Stimulated activated memory B cell treated with anti-CD40 and anti-IgM and Interleukin-4, amounts not matched to agents 10 μg/mL and 1 μg/mL and 100 μg/mL, for 72 hours (primary cell): ENCODE results near the gene SHMT2.
A peak's percentile ranks its signal among the peaks of the same experiment; 100 is the strongest.

ENCODE experiments used
- ATAC-seq: fragments of 150-1000 bp; cut with Tn5 transposase; 2 replicates; pipeline ENCODE4 v1.10.0; 2021
- H3K27ac Mint-ChIP-seq: one replicate; pipeline ENCODE4 v1.8.0; 2022; ENCODE audit warnings: mild to moderate bottlenecking, mixed read lengths
- H3K27me3 Mint-ChIP-seq: one replicate; pipeline ENCODE4 v1.8.0; 2022; ENCODE audit warnings: mixed read lengths
- H3K36me3 Mint-ChIP-seq: one replicate; pipeline ENCODE4 v1.8.0; 2022; ENCODE audit warnings: mixed read lengths
- H3K4me1 Mint-ChIP-seq: one replicate; pipeline ENCODE4 v1.8.0; 2022; ENCODE audit warnings: mixed read lengths
- H3K4me3 Mint-ChIP-seq: one replicate; pipeline ENCODE4 v1.8.0; 2022; ENCODE audit warnings: mild to moderate bottlenecking, moderate library complexity, mixed read lengths
- H3K9me3 Mint-ChIP-seq: one replicate; pipeline ENCODE4 v1.8.0; 2022; ENCODE audit warnings: mixed read lengths

Gene SHMT2

DNA sequence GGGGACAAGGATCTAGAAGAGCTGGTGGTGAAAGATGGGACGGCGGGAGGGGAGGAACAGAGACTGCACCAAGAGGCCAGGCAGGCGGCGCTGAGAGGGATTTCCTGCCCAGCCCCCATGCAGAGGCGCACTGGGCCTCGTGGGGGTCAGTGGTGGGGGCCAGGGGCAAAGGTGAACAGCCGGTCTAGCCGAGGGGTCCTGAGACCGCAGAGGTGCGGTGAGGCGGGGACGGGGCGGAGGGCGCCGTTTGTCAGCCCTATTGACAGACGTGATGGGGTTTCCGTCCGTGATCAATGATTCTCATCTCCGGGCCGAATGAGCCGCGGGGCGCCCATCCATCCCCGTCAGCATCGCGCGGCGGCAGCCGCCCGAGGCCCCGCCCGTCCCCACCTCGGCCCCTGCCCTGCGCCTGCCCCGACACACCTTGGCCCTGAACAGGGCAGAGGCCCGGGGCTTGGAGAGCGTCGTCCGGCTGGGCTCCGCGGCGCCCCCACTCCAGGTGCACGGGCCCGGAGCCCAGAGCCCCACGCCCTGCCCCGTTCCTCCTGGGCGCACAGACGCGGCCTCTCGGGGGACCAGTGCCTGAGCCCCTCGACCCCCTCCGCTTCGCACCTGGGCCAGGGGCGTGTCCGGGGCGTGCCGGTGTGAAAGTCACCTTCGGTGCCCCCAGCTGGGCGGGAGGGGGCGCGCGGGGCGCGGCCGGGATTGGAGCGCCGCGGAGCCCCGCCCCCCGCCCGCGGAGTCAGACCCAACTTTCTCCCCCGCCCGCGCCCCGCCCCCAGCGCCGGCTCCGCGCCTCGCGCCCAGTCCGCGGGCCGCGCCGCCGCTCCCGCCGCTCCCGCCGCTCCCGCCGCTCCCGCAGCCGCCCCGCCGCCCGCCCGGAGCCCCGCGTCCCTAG lies 13.2 kb upstream of the SHMT2 start, which contains the start of gene NXPH4:
Gene NXPH4, plus strand, starts transcription at position 781 of the 898 bp plus-strand sequence. CDS start 176 bp downstream, outside the sequence.
- H3K36me3 Mint-ChIP-seq = no peaks in the 10 kb centered on the region
- H3K27me3 Mint-ChIP-seq = peaks cover 70% of the 10 kb centered on the region
- H3K27ac Mint-ChIP-seq = peak within 1 kb of the TSS; percentile 69
- H3K4me1 Mint-ChIP-seq = peaks cover 69% of the 10 kb centered on the region
- H3K4me3 Mint-ChIP-seq = peak within 1 kb of the TSS; percentile 84
- no peaks in the 10 kb centered on the region for H3K9me3 Mint-ChIP-seq
- ATAC-seq = peak; percentile 63

DNA sequence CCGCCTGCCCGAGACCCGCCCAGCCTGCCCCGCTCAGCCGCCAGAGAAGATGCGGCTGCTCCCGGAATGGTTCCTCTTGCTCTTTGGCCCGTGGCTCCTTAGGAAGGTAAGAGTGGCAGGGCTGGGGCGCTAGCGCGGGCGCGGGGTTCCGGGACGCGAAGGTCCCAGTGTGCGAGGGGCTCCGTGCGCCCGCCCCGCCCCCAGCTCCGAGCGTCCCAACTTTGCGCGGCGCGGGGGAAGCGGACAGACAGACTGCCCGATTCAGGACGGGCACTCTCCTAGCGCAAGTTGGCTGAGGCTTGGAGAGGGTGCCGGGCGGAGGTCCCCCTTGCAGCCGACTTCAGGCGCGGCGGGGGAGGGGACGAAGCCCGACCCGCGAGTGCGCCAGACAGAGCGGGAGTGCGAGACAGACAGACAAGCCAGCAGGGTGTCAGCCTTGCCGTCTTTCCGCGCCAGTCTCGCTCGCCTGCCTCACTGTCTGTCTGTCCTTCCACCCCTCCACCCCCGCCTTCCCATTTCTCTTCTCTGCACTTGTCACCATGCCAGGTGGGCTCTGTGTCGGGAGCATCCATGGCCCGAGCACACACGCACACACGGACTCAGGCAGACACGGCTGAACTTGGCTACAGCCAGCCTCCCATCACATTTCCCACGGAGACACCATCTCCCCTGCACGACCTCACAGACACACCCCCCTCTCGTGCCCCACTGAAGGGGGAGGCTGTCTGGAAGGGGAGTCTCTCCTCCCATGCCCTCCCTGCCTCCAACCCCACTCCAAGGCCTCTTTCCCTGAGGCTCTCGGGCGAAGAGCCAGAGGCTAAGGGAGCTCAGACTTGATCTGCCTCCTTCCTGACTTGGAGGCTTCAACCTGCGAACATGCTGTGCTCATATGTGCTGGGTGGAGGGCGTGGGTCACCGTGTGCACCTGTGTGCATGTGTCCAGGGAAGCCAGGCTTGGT lies 12.3 kb upstream of the SHMT2 start:
- no peak for ATAC-seq
- H3K4me3 Mint-ChIP-seq = peak overlapping the region; percentile 84
- no peak overlapping the region for H3K27ac Mint-ChIP-seq
- H3K4me1 Mint-ChIP-seq = peaks cover 78% of the 10 kb centered on the region
- no peaks in the 10 kb centered on the region for H3K36me3 Mint-ChIP-seq
- no peaks in the 10 kb centered on the region for H3K9me3 Mint-ChIP-seq
- H3K27me3 Mint-ChIP-seq = peaks cover 79% of the 10 kb centered on the region

DNA sequence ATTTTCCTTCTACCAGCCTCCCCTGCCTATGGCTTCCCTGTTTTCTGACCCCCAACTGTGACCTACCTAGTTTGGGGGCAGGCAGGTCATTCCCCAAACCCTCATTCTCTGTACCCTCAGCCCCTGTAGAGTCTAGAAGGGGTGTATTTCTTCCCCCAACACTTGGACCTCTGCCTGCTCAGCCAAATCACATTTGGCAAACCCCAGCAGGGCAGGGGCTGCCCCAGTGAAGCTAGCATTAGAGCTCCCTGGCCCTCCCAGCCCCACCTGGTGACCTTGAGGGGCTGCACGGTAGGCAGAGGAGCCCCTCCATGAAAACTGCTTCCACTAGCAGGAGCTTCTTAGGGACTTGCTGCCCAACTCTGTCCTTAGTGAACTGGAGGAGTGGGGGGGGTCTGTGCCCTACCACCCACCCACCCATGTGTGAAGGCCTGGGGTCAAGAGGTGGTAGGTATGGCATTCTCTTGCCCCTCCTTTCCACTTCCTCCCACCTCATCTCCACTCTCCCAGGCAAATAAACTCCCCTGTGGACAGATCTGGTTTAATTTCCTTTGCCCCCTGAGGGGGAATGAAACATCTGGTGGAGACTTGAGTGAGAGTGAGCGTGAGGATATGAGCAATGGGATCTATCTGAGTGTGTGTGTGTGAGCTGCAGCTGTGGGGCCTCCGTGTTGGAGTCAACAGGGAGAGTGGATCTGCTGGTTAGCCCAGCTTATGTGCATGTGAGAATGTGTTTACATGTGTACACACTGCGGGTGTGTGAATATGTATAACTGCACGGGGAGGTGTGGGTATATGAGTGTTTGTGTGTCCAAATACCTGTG lies 11.3 kb upstream of the SHMT2 start:
- no peak for ATAC-seq
- Mint-ChIP-seq H3K27me3 (peaks cover 89% of the 10 kb centered on the region), H3K4me3 (peak overlapping the region; percentile 34), H3K4me1 (peaks cover 83% of the 10 kb centered on the region), H3K27ac (no peak overlapping the region), H3K9me3 (no peaks in the 10 kb centered on the region), H3K36me3 (no peaks in the 10 kb centered on the region)

DNA sequence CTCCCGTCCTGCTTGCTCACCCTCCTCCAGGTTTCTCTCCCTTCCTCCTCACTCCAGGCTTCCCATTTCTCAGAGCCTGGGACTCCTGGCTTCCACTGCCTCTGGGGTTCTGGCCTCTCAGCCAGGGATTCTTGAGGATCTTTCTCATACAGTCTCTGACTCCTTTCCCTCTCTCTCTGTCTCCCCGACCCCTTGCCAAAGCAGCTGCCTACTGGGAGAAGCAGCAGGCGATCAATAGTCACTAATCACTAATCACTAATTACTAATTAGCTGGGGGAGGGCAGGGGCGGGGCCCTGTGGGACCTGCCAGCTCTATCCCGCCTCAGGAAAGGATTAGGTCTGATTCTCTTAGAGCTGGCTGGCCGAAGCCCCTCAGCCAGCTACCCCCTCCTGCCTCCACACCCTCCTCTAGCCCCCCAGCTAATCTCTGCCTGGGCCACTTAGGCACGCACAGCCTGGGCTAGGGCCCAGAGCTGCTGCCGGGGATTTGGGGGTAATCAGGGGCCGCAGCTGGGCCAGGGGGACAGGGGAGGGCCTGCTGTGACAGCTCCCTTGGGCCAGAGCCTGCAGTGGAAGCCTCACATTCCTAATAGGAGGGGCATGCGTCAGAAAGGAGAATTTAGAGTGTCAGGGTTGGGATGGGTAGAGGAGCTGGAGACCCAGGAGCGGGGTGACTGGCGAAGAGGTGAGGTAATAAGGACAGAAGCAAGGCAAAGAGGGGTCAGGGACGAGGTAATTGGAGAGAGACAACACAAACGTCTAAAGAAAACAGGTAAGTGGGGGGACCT lies 10.1 kb upstream of the SHMT2 start:
- Mint-ChIP-seq H3K4me3 (no peak overlapping the region), H3K27ac (no peak overlapping the region), H3K4me1 (peaks cover 82% of the 10 kb centered on the region), H3K9me3 (no peaks in the 10 kb centered on the region), H3K36me3 (no peaks in the 10 kb centered on the region), H3K27me3 (peaks cover 89% of the 10 kb centered on the region)
- no peak for ATAC-seq

DNA sequence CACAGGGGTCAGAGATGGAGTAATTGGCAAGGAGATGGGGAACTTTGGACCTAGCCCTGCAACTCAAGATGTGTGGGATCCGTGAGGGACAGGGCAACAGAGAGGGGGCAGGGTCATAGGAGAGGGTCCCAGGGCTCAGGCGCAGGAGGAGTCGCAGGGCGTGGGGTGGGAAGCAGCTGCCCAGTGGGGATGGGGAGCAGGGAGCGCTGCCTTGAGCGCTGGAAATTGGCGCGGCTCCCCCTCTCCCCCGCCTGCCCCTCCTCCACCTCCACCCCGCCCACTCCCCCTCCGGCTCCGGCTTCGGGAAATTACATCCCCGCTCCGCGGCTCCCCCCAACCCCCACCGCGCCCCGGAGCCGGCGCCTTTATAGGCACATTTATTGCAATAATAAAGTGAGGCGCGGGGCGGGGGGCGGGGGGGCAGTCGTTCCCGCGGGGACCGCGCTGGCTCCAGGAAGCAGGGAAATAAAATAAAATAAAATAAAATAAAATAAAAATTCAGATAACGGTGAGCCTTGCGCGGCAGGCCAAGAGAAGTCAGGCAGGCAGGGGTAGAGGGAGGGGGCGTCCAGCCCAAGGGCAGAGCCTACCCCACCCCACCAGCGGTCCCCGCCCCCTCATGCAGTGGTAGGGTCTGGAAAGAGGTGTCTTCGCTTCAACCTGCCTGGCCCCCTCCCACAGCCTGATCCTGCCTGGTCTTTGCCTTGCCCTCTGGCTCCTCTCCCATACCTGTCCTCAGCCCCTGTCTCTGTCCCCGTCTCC lies 9.3 kb upstream of the SHMT2 start:
- Mint-ChIP-seq H3K4me3 (no peak overlapping the region), H3K27me3 (peaks cover 86% of the 10 kb centered on the region), H3K27ac (no peak overlapping the region), H3K4me1 (peaks cover 74% of the 10 kb centered on the region), H3K9me3 (no peaks in the 10 kb centered on the region), H3K36me3 (no peaks in the 10 kb centered on the region)
- ATAC-seq = no peak

DNA sequence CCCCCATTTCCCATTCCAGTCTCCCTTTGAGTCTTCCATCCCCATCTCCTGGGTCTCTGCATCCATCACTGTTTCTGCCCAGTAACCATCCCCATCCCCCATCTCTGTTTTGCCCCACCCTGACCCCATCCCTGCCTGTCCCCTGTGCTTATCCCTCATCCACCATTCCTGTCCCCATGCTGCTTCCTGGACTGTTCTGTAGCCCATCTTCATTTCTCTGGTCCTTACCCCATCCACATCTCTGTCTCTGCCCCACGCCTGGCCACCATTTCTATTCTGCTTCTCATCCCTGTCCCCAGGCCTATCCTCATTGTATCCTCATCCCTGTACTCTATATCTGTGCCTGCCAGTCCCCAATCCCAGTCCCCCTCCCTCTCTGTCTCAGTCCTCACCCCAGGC lies 8.7 kb upstream of the SHMT2 start:
- no peaks in the 10 kb centered on the region for H3K36me3 Mint-ChIP-seq
- no peaks in the 10 kb centered on the region for H3K9me3 Mint-ChIP-seq
- no peak for ATAC-seq
- peaks cover 73% of the 10 kb centered on the region for H3K4me1 Mint-ChIP-seq
- peaks cover 80% of the 10 kb centered on the region for H3K27me3 Mint-ChIP-seq
- no peak overlapping the region for H3K4me3 Mint-ChIP-seq
- no peak overlapping the region for H3K27ac Mint-ChIP-seq

DNA sequence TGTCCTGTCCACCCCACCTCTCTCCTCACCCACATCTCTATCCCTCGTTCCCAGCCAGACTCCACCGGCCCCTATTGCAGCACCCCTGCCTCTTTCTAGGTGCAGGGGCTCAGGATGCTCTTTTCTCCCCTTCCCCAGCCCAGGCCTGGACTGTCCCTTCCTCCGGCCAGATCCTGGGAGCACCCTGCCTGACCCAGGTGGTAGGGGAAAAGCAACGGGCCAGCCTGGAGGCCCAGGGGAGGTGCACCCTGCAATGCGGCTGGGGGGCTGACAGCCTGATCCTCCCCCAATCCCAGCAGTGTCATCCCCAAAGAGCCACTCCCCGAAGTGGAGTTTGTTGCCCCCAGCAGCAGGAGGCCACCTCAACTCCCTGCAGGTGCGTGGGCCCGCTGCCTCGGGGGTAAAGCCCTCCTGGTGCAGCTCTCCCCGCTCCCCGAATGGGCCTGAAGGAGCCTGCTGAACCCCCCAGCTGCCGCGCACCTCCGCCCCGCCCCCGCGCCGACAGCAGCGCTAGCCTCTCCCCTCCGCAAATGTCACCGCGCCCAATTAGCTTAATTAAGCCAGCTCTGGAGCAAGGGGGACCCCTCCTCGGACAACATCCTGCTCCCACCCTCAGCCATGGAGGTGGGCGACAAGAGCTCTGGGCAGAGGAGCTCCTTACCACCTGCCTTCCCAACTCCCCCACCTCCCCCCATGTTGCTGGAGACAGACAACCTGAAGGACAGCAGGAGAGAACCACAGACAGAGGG lies 8.2 kb upstream of the SHMT2 start:
- Mint-ChIP-seq H3K4me1 (peaks cover 75% of the 10 kb centered on the region), H3K36me3 (no peaks in the 10 kb centered on the region), H3K27me3 (peaks cover 81% of the 10 kb centered on the region), H3K27ac (no peak overlapping the region), H3K4me3 (no peak overlapping the region), H3K9me3 (no peaks in the 10 kb centered on the region)
- ATAC-seq = no peak

DNA sequence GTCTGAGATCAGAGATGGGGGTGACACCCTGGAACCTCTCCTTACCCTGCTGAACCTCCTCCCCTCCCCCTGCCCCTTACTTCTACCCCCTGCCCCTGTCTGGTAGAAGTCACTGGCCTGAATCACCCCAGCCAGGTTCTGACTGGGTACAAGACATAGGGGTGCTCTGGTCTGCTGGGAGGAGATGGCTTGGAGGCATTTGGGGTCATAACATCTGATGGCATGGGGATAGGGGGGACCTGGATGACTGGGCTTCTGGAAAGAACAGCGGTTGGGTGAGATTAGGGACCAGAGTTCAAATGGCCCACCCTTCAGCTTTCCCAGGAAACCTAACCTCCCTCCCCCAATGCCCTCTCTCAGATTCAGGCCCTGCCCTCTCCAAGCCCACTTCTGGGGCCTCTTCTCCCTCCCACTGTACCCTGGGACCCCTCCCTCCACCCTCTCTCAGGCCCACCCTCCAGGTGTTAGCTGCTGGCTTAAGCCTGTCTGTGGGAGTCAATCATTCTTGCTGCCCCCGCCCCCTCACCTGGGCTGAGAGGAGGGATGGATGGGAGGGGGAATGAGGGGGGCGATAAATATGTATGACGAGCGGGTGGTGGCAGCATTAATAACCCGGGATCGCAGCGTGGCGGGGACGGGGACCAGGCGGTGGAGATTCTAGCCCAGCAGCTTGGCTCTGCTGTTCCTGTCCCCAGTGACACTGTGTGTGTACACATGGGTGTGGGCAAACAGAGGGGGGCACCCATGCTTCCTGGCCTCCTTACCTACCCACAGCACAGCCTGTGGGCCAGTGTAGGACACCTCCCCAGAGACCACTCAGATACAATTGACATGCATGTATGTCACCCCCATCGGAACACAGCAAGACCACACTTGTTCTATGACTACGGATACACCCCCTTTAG lies 7.0 kb upstream of the SHMT2 start:
- Mint-ChIP-seq H3K27ac (no peak overlapping the region), H3K36me3 (no peaks in the 10 kb centered on the region), H3K4me3 (no peak overlapping the region), H3K27me3 (peaks cover 82% of the 10 kb centered on the region), H3K4me1 (peaks cover 81% of the 10 kb centered on the region), H3K9me3 (no peaks in the 10 kb centered on the region)
- ATAC-seq = no peak

DNA sequence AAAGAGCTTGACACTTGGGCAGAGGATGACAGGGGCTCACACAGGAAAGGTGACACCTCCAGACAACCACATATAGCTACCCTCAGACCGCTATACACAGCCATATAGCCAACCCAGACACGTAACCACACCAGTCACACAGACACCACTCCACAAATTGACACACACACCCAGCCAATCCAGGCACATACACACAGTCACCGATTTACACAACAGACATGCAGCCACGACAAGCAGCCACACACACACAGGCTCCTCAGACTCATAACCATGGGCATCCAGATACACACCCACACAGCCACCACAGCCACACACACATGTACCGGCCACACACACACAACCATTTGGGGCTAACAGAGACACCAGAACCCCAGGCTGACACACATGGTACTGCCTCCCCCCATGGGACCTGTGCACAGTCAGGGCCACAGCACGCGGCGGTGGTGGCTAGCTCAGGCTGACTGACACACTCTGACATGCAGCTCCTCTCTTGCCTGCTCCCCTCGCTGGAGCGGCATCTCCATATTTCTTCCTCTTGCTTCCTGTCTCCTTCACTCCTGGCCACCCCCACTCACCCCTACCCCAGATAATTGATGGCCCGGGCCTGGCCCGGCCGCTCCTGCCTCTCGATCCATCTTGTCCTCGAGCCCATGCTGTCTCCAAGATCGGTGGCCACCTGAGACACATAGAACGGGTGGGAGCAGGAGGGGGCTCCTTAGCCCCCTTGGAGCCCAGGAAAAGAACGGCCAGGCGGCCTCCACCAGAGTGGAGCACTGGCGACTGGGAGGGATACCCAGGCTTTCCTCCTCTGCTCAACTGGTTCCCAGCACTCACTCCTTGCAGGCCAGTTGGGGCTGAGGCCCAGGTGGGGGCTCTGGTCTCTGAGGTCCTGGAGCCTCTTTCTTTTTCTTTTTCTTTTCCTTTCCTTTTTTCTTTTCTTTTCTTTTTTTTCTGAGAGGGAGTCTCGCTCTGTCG lies 6.0 kb upstream of the SHMT2 start:
- Mint-ChIP-seq H3K4me1 (peaks cover 76% of the 10 kb centered on the region), H3K27ac (no peak overlapping the region), H3K9me3 (no peaks in the 10 kb centered on the region), H3K4me3 (no peak overlapping the region), H3K27me3 (peaks cover 73% of the 10 kb centered on the region), H3K36me3 (no peaks in the 10 kb centered on the region)
- ATAC-seq = peak; percentile 3

DNA sequence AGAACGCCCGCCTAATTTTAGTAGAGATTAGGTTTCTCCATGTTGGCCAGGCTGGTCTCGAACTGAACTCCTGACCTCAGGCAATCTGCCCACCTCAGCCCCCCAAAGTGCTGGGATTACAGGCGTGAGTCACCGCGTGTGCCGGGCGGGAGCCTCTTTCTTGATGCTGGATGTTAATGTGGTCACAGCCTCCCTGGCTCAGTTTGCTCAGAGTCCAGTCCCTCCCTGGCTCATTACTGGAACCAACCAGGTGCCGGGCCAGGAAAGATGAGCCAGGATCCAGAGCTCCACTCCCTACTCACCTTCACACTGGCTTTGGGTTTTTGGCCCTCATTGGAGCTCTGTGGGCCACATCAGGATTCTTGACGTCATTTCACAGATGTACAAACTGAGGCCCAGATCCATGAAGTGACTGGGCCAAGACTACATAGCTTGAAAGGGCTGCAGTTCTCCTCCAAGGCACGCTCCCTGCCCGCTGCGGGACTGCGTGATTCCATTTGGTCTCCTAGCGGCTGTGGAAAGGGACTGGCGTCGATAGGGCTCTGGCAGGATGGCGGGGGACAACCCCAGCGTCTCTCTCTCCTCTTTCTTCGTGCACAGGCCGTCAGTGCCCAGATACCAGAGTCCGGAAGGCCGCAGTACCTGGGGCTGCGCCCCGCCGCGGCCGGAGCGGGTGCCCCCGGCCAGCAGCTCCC lies 5.1 kb upstream of the SHMT2 start:
- H3K27ac Mint-ChIP-seq = no peak overlapping the region
- no peaks in the 10 kb centered on the region for H3K36me3 Mint-ChIP-seq
- H3K4me1 Mint-ChIP-seq = peaks cover 76% of the 10 kb centered on the region
- no peaks in the 10 kb centered on the region for H3K9me3 Mint-ChIP-seq
- H3K4me3 Mint-ChIP-seq = no peak overlapping the region
- peaks cover 63% of the 10 kb centered on the region for H3K27me3 Mint-ChIP-seq
- no peak for ATAC-seq
